Measurements from ENCODE around the gene BROX. TPM values are rescaled to one million over a fixed set of nuclear protein-coding genes. Genes with fewer than 3 reads are reported as not detected.
A peak's percentile ranks its signal among the peaks of the same experiment; 100 is the strongest.

BROX gene
- total RNA-seq, 1 experiment from 2014 or later = 49.8 TPM

GRCh38 chr1:222711319-222712252 lies 778 bp upstream of the BROX start:
- BruUV-seq (replicated peaks) = TSS peak; percentile 85
- ATAC-seq (peak; percentile 61), DNase-seq (ENCODE audit: low read depth, low spot score) (peak; percentile 15)
- peaks cover 7% of the 10 kb centered on the region for H3K36me3 ChIP-seq (ENCODE audit: control insufficient read depth, insufficient read depth, low read length)
- no peak; the same call in 1 of the 2 replicates for TF ChIP-seq POLR2AphosphoS5 (IDR thresholded peaks at IDR 0.05; ENCODE audit: low read depth, low read length)
- TF ChIP-seq REST (IDR thresholded peaks at IDR 0.05; ENCODE audit: insufficient read depth in 1 of 2, low read depth in 2 of 2, low read length in 1 of 2) = no peak
- TF ChIP-seq SIN3A (IDR thresholded peaks at IDR 0.05; ENCODE audit: borderline replicate concordance, insufficient read depth, low read depth, low read length) = peak; percentile 58
- no peak for TF ChIP-seq TCF7L2 (IDR thresholded peaks at IDR 0.05; ENCODE audit: low read depth, low read length)
- TF ChIP-seq CTCF (IDR thresholded peaks at IDR 0.05) = no peak
- in situ Hi-C loops (cut with HindIII; ENCODE audit: low pct_unique_long_range_greater_than_20kb, low sequenced_read_pairs) (no loop called here), intact Hi-C loops (cut with micrococcal nuclease; ENCODE audit: unreplicated experiment) (loop anchor here (5.0 kb wide), 1 partner anchor 244 kb away; no protein-coding TSS in a partner anchor)
- peak overlapping the region; percentile 75 for H3K27ac ChIP-seq (ENCODE audit: low read length)
- ChIA-PET POLR2A (interaction anchor here (0.7 kb wide), 1 partner anchor 1723 kb away, joined by 3 read pairs; the partner anchor contains the start of gene WDR26), CTCF (no interaction called here)
- peak overlapping the region; percentile 80 to 100 for H3K4me3 ChIP-seq (ENCODE audit: low read depth in 2 of 2, low read length in 2 of 2)
- H3K27me3 ChIP-seq (ENCODE audit: control insufficient read depth, insufficient read depth, low read length) = no peaks in the 10 kb centered on the region
- peaks cover 9% of the 10 kb centered on the region for H3K4me1 ChIP-seq (ENCODE audit: control insufficient read depth, insufficient read depth, low read length)
- H3K9me3 ChIP-seq (ENCODE audit: control insufficient read depth, insufficient read depth, low read depth, low read length) = no peaks in the 10 kb centered on the region

- intact Hi-C loops (cut with micrococcal nuclease; ENCODE audit: unreplicated experiment) = loop anchor here (5.0 kb wide), 1 partner anchor 246 kb away; no protein-coding TSS in a partner anchor
- ChIA-PET CTCF (interaction anchor here (0.6 kb wide), 1 partner anchor 43 kb away, joined by 4 read pairs; no protein-coding TSS in a partner anchor), POLR2A (interaction anchor here (0.5 to 0.7 kb wide), 2 partner anchors 30 to 845 kb away, joined by 6 to 8 read pairs; no protein-coding TSS in a partner anchor)
- peaks cover 16% of the 10 kb centered on the region for H3K36me3 ChIP-seq (ENCODE audit: control insufficient read depth, insufficient read depth, low read length)
- BruUV-seq (replicated peaks) = no TSS peak
- TF ChIP-seq CTCF (IDR thresholded peaks at IDR 0.05) = no peak
- peak; percentile 87; the same call in 1 of the 2 replicates for TF ChIP-seq SIN3A (IDR thresholded peaks at IDR 0.05; ENCODE audit: borderline replicate concordance, insufficient read depth, low read depth, low read length)
- peak overlapping the region; percentile 80 to 99 for H3K4me3 ChIP-seq (ENCODE audit: low read depth in 2 of 2, low read length in 2 of 2)
- H3K27ac ChIP-seq (ENCODE audit: low read length) = peak overlapping the region; percentile 100
- H3K27me3 ChIP-seq (ENCODE audit: control insufficient read depth, insufficient read depth, low read length) = no peaks in the 10 kb centered on the region
- DNase-seq (ENCODE audit: low read depth, low spot score) = peak; percentile 83
- ATAC-seq = peak; percentile 85
- H3K4me1 ChIP-seq (ENCODE audit: control insufficient read depth, insufficient read depth, low read length) = peaks cover 9% of the 10 kb centered on the region
- in situ Hi-C loops (cut with HindIII; ENCODE audit: low pct_unique_long_range_greater_than_20kb, low sequenced_read_pairs) = no loop called here
- H3K9me3 ChIP-seq (ENCODE audit: control insufficient read depth, insufficient read depth, low read depth, low read length) = no peaks in the 10 kb centered on the region
Measured at GRCh38 chr1:222713091-222713961, 962 bp downstream of the BROX start.
